Putamen (tissue), 1 donor: ENCODE measurements around the gene TESK2.
"Not testable (repeated sequence)": the region's sequence is repeated elsewhere in the genome, so short reads cannot be mapped to it uniquely, and the experiment has no call there.

Experiments
- DNase-seq: peaks from one replicate; pipeline ENCODE4 v3.0.0-alpha.2; 2016; ENCODE audit warnings: low spot score

Gene TESK2

GRCh38 chr1:45411510-45411899, 79.5 kb downstream of the TESK2 start:
- DNase-seq: no peak

GRCh38 chr1:45410850-45411509, 80.0 kb downstream of the TESK2 start:
- no peak for DNase-seq

- no peak for DNase-seq
Observed at GRCh38 chr1:45409276-45409675, 81.7 kb downstream of the TESK2 start.

GRCh38 chr1:45407629-45408287, 83.2 kb downstream of the TESK2 start:
- no peak for DNase-seq

- no peak for DNase-seq
Observed at GRCh38 chr1:45405636-45406035, 85.3 kb downstream of the TESK2 start.

GRCh38 chr1:45403718-45404117, 87.2 kb downstream of the TESK2 start:
- DNase-seq: no peak

GRCh38 chr1:45403298-45403697, 87.7 kb downstream of the TESK2 start:
- no peak for DNase-seq

- DNase-seq: no peak
Observed at GRCh38 chr1:45401524-45401923, 89.4 kb downstream of the TESK2 start.

GRCh38 chr1:45400049-45400448, 90.9 kb downstream of the TESK2 start:
- no peak for DNase-seq

GRCh38 chr1:45397285-45397684, 93.7 kb downstream of the TESK2 start:
- DNase-seq: no peak

- no peak for DNase-seq
Observed at GRCh38 chr1:45395582-45395981, 95.4 kb downstream of the TESK2 start.

GRCh38 chr1:45395051-45395450, 95.9 kb downstream of the TESK2 start:
- DNase-seq: no peak

- no peak for DNase-seq
Observed at GRCh38 chr1:45394342-45394741, 96.6 kb downstream of the TESK2 start.

- no peak for DNase-seq
Observed at GRCh38 chr1:45393718-45394302, 97.2 kb downstream of the TESK2 start.

- DNase-seq: no peak
Observed at GRCh38 chr1:45386219-45386618, 104.7 kb downstream of the TESK2 start.

- DNase-seq: no peak
Observed at GRCh38 chr1:45385302-45385701, 105.7 kb downstream of the TESK2 start.

- DNase-seq: not testable (repeated sequence)
Observed at GRCh38 chr1:45384213-45384612, 106.8 kb downstream of the TESK2 start.

GRCh38 chr1:45383191-45383590, 107.8 kb downstream of the TESK2 start:
- DNase-seq: no peak

GRCh38 chr1:45381243-45381642, 109.7 kb downstream of the TESK2 start:
- no peak for DNase-seq

GRCh38 chr1:45380730-45381129, 110.2 kb downstream of the TESK2 start:
- DNase-seq: no peak

GRCh38 chr1:45380125-45380524, 110.8 kb downstream of the TESK2 start:
- no peak for DNase-seq

GRCh38 chr1:45379524-45379923, 111.4 kb downstream of the TESK2 start:
- no peak for DNase-seq

- no peak for DNase-seq
Observed at GRCh38 chr1:45378184-45378583, 112.8 kb downstream of the TESK2 start.
